HepG2 (cell line): ENCODE data around the gene HTR7.

Experiments used
- TF ChIP-seq, protein P1 (sequence below): sonication (generic); formaldehyde crosslinking; IDR thresholded peaks from 2 replicates; pipeline ENCODE4 v1.5.0; 2020; ENCODE audit warnings: mild to moderate bottlenecking, missing genetic modification reagents, moderate library complexity
- TF ChIP-seq, protein P2 (sequence below): sonication (generic); formaldehyde crosslinking; IDR thresholded peaks from 2 replicates; pipeline ENCODE4 v1.4.0; 2020; ENCODE audit warnings: missing genetic modification reagents, borderline replicate concordance

DNA sequence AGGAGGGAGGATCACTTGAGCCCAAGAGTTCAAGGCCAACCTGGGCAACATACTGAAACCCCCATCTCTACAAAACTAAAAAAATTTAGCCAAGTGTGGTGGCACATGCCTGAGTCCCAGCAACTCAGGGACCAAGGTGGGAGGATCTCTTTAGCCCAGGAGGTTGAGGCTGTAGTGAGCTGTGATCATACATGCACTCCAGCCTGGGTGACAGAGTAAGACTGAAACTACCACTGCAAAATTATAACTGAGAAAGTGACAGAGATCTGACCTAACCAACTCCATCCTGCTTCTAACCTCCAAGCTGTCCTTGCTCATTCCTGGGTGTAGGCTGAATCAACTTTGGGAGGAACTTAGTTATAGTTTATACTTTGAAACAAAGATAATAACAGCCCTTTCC, 59.4 kb downstream of the HTR7 start:
- TF ChIP-seq, protein P1, sequence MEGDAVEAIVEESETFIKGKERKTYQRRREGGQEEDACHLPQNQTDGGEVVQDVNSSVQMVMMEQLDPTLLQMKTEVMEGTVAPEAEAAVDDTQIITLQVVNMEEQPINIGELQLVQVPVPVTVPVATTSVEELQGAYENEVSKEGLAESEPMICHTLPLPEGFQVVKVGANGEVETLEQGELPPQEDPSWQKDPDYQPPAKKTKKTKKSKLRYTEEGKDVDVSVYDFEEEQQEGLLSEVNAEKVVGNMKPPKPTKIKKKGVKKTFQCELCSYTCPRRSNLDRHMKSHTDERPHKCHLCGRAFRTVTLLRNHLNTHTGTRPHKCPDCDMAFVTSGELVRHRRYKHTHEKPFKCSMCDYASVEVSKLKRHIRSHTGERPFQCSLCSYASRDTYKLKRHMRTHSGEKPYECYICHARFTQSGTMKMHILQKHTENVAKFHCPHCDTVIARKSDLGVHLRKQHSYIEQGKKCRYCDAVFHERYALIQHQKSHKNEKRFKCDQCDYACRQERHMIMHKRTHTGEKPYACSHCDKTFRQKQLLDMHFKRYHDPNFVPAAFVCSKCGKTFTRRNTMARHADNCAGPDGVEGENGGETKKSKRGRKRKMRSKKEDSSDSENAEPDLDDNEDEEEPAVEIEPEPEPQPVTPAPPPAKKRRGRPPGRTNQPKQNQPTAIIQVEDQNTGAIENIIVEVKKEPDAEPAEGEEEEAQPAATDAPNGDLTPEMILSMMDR, result no peak
- TF ChIP-seq, protein P2, sequence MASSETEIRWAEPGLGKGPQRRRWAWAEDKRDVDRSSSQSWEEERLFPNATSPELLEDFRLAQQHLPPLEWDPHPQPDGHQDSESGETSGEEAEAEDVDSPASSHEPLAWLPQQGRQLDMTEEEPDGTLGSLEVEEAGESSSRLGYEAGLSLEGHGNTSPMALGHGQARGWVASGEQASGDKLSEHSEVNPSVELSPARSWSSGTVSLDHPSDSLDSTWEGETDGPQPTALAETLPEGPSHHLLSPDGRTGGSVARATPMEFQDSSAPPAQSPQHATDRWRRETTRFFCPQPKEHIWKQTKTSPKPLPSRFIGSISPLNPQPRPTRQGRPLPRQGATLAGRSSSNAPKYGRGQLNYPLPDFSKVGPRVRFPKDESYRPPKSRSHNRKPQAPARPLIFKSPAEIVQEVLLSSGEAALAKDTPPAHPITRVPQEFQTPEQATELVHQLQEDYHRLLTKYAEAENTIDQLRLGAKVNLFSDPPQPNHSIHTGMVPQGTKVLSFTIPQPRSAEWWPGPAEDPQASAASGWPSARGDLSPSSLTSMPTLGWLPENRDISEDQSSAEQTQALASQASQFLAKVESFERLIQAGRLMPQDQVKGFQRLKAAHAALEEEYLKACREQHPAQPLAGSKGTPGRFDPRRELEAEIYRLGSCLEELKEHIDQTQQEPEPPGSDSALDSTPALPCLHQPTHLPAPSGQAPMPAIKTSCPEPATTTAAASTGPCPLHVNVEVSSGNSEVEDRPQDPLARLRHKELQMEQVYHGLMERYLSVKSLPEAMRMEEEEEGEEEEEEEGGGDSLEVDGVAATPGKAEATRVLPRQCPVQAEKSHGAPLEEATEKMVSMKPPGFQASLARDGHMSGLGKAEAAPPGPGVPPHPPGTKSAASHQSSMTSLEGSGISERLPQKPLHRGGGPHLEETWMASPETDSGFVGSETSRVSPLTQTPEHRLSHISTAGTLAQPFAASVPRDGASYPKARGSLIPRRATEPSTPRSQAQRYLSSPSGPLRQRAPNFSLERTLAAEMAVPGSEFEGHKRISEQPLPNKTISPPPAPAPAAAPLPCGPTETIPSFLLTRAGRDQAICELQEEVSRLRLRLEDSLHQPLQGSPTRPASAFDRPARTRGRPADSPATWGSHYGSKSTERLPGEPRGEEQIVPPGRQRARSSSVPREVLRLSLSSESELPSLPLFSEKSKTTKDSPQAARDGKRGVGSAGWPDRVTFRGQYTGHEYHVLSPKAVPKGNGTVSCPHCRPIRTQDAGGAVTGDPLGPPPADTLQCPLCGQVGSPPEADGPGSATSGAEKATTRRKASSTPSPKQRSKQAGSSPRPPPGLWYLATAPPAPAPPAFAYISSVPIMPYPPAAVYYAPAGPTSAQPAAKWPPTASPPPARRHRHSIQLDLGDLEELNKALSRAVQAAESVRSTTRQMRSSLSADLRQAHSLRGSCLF (CRISPR knock-in tag), result no peak
